H1 (cell line): ENCODE results near the gene PDF. TPM values are rescaled to one million over a fixed set of nuclear protein-coding genes. Genes with fewer than 3 reads are reported as not detected.

Experiments
- BRCA1 ChIP-seq: IDR thresholded peaks from 2 replicates; pipeline ENCODE4 v1.6.1; 2012; ENCODE audit warnings: low read depth, low read length, improper control_type of control experiment
- CEBPB ChIP-seq: IDR thresholded peaks from 2 replicates; pipeline ENCODE4 v1.6.1; 2012; ENCODE audit warnings: low read depth, low read length
- CREB1 ChIP-seq: IDR thresholded peaks from 2 replicates; pipeline ENCODE4 v1.6.1; 2012; ENCODE audit warnings: inconsistent platforms
- FOSL1 ChIP-seq: IDR thresholded peaks from 2 replicates; pipeline ENCODE4 v1.6.1; 2011; ENCODE audit warnings: mild to moderate bottlenecking, low read depth, low read length, moderate library complexity; ENCODE audit not compliant: insufficient read depth
- TAF7 ChIP-seq: optimal IDR thresholded peaks from 2 replicates; pipeline ENCODE3; 2011; ENCODE audit warnings: low read depth, mild to moderate bottlenecking, inconsistent platforms, low read length, moderate library complexity, borderline replicate concordance
- polyA plus RNA-seq, 7 experiments: library from polyadenylated mRNA; depleted of rRNA in 3 of 7; stranded (reverse) in 5 of 7; unstranded in 2 of 7; fragments of >200 nt in 5 of 7; fragments of 200-250 nt in 2 of 7; gene quantifications; 1 replicate in 5 of 7; 2 replicates in 1 of 7; 4 replicates in 1 of 7; pipeline versions ENCODE4 v1.2.1 to v1.2.3, GENCODE V29; 2011 to 2013; ENCODE audit warnings: missing spikeins in 2 of 7, mixed read lengths in 2 of 7
- total RNA-seq: library from RNA; stranded (reverse); fragmentation: NEBNext Ultra II Directional; extraction: Animal tissue kit (Norgen Biotek cat#: 25700); gene quantifications from 2 replicates; pipeline ENCODE4 v1.2.1, GENCODE V29; 2021

The PDF gene
- total and polyA plus RNA-seq, 2 of the 8 experiments (the other 6 are each of a cell fraction or from before 2014, with no cell fraction given): 17.7 to 23.9 TPM

DNA sequence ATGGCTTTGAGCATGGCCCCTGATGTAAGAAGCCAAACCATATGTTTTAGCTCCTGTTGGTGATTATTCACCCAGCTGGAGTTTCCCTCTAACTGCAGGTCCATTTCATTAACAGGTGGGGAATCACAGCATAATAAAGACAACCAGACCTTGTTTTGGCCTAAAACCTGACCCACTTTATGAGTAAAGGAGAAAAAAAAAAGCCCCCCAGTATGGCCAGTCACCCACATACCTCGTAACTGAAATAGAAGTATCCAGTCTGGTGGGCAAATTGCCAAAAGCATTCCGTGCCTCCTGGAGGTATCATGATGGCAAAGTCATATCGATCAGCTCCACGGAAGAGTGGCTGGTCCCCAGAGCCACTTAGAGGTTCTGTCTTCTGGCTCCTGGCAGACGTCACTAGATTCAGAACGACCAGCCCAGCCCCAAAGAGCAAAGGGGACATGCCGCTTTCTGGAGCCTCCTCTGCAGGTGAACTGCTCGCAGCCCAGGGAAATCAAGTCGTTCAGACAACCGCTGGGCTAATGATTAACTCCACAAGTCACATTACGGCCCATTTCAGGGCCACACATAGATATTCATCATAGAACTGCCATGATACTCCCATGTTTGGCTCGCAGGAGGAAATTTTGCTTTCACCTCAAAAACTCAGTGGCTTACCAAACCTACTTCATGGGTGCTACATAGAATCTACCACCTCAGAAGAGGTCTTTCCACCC, 21.1 kb upstream of the PDF start, which contains the start of gene TMED6 (continued):
- TF ChIP-seq CREB1 (no peak), BRCA1 (no peak), FOSL1 (no peak), CEBPB (no peak), TAF7 (no peak)
